ENCODE measurements around the gene DHH.
"Not testable (repeated sequence)": the region's sequence is repeated elsewhere in the genome, so short reads cannot be mapped to it uniquely, and the experiment has no call there.

Gene DHH

DNA sequence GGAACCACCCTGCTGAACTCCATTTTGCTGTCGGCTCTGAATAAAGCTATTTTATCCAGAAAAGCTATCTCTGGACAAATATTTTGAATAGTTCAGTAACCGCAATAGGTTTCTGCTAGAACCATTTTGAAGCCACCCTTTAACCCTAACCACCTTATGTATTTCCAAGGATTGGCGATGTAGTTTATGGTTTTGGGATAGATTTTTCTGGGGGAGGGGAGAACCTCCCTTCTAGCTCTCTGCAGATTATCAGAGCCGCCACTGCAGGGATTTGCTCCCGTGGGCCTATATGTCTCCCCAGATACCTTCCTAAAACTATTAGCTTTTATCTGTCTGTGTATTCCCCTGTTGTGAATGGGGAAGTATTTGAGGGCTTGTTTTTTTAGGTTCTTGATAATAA lies 38.4 kb upstream of the DHH start:
- no peak for DNase-seq (ENCODE audit: low spot score)
- Histone ChIP-seq H3K27ac (peak overlapping the region; percentile 95 to 100), H3K4me3 (peak overlapping the region; percentile 100)
- TF ChIP-seq CTCF (IDR thresholded peaks at IDR 0.05), result no peak

DNA sequence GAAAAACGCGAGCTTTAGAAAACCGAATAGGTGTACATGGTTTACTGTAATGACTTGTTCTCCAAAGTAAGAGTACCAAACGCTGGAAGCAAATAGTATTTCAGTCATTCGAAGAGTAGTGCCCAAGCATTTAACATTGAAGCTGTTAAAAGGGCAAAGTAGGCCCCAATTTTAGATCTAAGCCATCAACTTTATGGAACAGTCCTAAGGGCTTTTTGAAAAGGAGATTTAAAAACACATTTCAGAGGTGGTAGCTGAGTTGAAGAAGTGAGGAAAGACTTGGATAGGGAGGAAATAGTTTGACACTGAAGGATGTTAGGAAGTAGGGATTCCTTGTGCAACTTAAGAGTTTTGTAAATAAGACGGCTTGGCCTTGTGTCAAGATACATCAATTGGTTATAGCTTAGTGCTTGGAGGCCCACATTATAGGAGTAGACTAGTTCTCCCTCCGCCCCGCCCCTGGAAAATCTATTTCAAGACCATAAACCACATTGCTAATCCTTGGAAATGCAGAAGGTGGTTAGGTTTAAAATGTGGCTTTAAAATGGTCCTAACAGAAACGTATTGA lies 37.4 kb upstream of the DHH start:
- peak overlapping the region; percentile 100 for H3K4me3 ChIP-seq
- no peak for TF ChIP-seq CTCF (IDR thresholded peaks at IDR 0.05)
- no peak for DNase-seq (ENCODE audit: low spot score)
- H3K27ac ChIP-seq, result peak overlapping the region; percentile 95 to 100

DNA sequence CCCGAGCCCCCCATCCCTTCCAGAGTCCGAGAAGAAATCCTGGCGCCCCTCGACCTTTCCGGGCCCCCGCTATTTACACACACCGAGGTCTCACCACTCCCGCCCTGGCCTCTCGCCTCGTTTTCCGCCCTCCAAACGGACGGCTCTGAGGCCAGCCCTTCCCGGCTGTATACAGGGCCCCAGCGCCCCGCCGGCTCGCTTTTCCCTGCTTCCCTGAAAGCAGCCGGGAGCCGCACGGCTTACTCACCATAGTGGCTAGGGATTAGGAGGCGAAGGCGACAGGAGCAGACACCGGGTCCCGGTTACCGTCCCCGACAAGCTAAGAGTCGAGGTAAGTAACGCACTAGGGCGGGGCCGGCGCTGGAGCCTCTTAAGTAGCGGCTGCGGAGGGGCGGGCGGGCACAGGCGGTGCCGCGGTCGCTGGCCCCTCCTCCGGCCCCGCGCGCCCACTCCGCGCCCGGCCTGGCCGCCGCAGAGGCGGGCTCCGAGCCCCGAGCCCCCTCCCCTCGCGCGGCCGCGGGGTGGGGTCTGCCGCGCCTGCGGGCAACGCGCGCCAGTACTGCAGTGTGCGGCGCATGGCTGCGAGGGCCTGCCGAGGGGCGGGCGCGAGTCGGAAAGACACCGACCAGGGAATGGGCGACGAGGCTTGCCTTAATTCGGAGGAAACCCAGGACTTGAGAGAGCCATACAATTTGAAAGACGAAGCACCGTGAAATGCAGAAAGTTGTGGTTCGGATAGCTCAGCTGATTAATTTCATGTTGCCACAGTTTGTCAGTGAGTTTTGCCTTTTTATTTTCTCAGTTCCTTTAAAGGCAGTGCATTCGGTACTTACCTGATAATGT lies 36.7 kb upstream of the DHH start, which contains the start of gene TUBA1B:
Gene TUBA1B, minus strand, starts transcription at position 345 of the 843 bp plus-strand sequence. Its CDS starts 95 bp downstream, at position 250.
- peak; percentile 93 for DNase-seq (ENCODE audit: low spot score)
- peak within 1 kb of the TSS; percentile 95 to 100 for H3K27ac ChIP-seq
- H3K4me3 ChIP-seq, result peak within 1 kb of the TSS; percentile 100
- TF ChIP-seq CTCF (IDR thresholded peaks at IDR 0.05), result no peak

GRCh38 chr12:49130151-49131050 lies 35.8 kb upstream of the DHH start:
- peak; percentile 79 for TF ChIP-seq CTCF (IDR thresholded peaks at IDR 0.05)
- Histone ChIP-seq H3K27ac (peak overlapping the region; percentile 95 to 100), H3K4me3 (peak overlapping the region; percentile 100)
- DNase-seq (ENCODE audit: low spot score), result peak; percentile 95

GRCh38 chr12:49129332-49130150 lies 34.9 kb upstream of the DHH start:
- Histone ChIP-seq H3K27ac (peak overlapping the region; percentile 95 to 100), H3K4me3 (peak overlapping the region; percentile 100)
- TF ChIP-seq CTCF (IDR thresholded peaks at IDR 0.05), result no peak
- no peak for DNase-seq (ENCODE audit: low spot score)

GRCh38 chr12:49127971-49128370 lies 33.4 kb upstream of the DHH start:
- H3K4me3 ChIP-seq; H3K27ac ChIP-seq; DNase-seq (ENCODE audit: low spot score): not testable (repeated sequence)

Measured in coronary artery (tissue), 2 donors.